ENCODE data around the gene DCK. TPM values are rescaled to one million over a fixed set of nuclear protein-coding genes. Genes with fewer than 3 reads are reported as not detected.

The DCK gene
- total RNA-seq, 1 experiment from 2014 or later = 13.7 TPM

- Histone ChIP-seq H3K4ac (ENCODE audit: low read depth, low read length) (no peak overlapping the region), H4K20me1 (ENCODE audit: control insufficient read depth, insufficient read depth, insufficient read length) (no peaks in the 10 kb centered on the region), H3K4me2 (ENCODE audit: insufficient read depth, insufficient read length, low read length) (no peak overlapping the region), H2BK20ac (ENCODE audit: low read depth, low read length, poor library complexity, severe bottlenecking) (no peak overlapping the region), H3K14ac (ENCODE audit: insufficient read depth, low read length) (no peak overlapping the region), H2BK120ac (ENCODE audit: low read depth, low read length, poor library complexity, severe bottlenecking) (no peak overlapping the region), H3K23me2 (ENCODE audit: insufficient read length, low read depth, low read length, poor library complexity, severe bottlenecking) (no peaks in the 10 kb centered on the region), H4K5ac (ENCODE audit: insufficient read length, low read depth, low read length) (no peak overlapping the region), H3K9ac (ENCODE audit: extremely low read depth, insufficient read length, low read length) (no peak overlapping the region), H2BK15ac (ENCODE audit: low read depth, low read length) (no peak overlapping the region), H3K23ac (ENCODE audit: insufficient read length, low read depth, low read length) (no peak overlapping the region), H3K18ac (ENCODE audit: insufficient read length, low read depth, low read length) (no peak overlapping the region), H3K27ac (ENCODE audit: insufficient read length, low read depth, low read length) (no peak overlapping the region), H3K56ac (ENCODE audit: insufficient read length, low read depth, low read length) (no peak overlapping the region), H3K79me1 (ENCODE audit: insufficient read depth, low read depth, low read length, poor library complexity, severe bottlenecking) (no peaks in the 10 kb centered on the region), H3K79me2 (ENCODE audit: insufficient read depth, low read length) (no peaks in the 10 kb centered on the region), H2AK5ac (ENCODE audit: insufficient read length, low read length) (no peak overlapping the region), H3T11ph (ENCODE audit: low read length) (no peak overlapping the region), H2BK5ac (ENCODE audit: insufficient read length, low read length) (no peak overlapping the region), H2BK12ac (ENCODE audit: insufficient read length, low read depth, low read length) (no peak overlapping the region), H4K8ac (replicated peaks; ENCODE audit: insufficient read length, low read depth, low read length) (no peak overlapping the region), H2AFZ (ENCODE audit: low read length) (no peak overlapping the region), H4K91ac (ENCODE audit: insufficient read length, low read depth, low read length) (no peak overlapping the region), H3K27me3 (ENCODE audit: insufficient read depth, low read length) (no peaks in the 10 kb centered on the region), H3K4me1 (ENCODE audit: insufficient read depth, low read length) (no peaks in the 10 kb centered on the region), H3K9me3 (ENCODE audit: control insufficient read depth, low read depth, low read length) (no peaks in the 10 kb centered on the region)
- no peak overlapping the region for H3K27ac Mint-ChIP-seq
- WGBS (ENCODE audit: extremely low coverage, insufficient read length, low lambda C conversion rate) = no CpG with 5 or more reads among the region's 2 CpGs
- H3K27me3 Mint-ChIP-seq (ENCODE audit: low read depth) = no peaks in the 10 kb centered on the region
- no peaks in the 10 kb centered on the region for H3K4me1 Mint-ChIP-seq
- no peak for DNase-seq
- no peaks in the 10 kb centered on the region for H3K36me3 Mint-ChIP-seq (ENCODE audit: insufficient read depth in 1 of 3, low read depth in 3 of 3)
- TF ChIP-seq CTCF (conservative IDR thresholded peaks at IDR 0.05) = no peak
- no peak overlapping the region for H3K4me3 Mint-ChIP-seq
- no peaks in the 10 kb centered on the region; a peak in 1 of 5 replicates for H3K9me3 Mint-ChIP-seq
Measured at GRCh38 chr4:71065991-71066510, 72.6 kb downstream of the DCK start.

All from H9 (cell line).